ENCODE data around the gene NUP188.

NUP188 gene

DNA sequence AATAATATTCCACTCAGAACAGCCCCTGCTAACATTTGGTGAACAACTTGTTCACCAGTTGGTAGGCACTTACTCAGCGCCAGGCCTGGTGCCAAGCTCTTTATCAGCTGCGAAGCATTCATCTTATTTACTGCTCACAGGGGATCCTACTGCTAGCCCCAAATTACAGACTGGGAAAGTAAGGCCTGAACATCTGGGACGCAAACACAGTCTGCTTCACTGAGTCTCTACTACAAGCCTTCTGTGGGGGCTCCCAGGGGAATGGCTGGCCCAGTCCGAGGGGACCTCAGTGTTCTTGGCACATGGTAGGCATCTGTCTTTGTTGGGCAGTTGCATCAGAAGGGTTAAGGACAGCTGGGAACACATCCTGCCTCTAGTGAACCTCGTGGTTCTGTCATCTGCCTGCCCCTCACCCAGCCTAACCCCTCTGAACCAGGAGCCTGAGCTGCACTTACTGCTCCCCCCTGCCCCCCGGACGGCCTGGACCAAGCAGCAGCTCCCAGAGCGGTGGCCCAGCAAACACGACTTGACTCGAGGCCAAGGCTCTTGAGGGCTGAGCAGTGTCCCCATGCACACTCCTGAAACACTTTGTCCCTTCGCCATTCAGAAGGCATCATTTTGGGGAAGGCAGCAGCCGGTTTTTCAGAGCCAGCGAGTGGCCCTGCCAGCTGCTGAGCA lies 27.0 kb upstream of the NUP188 start, which contains the start of gene PHYHD1:
TSS of gene PHYHD1 (plus strand) at position 602 of the 678 bp plus-strand sequence. CDS start 1,342 bp downstream, outside the sequence.
- peak within 1 kb of the TSS; percentile 94 for H3K27ac ChIP-seq (ENCODE audit: low read depth, low read length)
- H3K27me3 ChIP-seq (ENCODE audit: control insufficient read depth, low read length) = no peaks in the 10 kb centered on the region
- H3K36me3 ChIP-seq (ENCODE audit: control insufficient read depth, low read length) = peaks cover 20% of the 10 kb centered on the region

DNA sequence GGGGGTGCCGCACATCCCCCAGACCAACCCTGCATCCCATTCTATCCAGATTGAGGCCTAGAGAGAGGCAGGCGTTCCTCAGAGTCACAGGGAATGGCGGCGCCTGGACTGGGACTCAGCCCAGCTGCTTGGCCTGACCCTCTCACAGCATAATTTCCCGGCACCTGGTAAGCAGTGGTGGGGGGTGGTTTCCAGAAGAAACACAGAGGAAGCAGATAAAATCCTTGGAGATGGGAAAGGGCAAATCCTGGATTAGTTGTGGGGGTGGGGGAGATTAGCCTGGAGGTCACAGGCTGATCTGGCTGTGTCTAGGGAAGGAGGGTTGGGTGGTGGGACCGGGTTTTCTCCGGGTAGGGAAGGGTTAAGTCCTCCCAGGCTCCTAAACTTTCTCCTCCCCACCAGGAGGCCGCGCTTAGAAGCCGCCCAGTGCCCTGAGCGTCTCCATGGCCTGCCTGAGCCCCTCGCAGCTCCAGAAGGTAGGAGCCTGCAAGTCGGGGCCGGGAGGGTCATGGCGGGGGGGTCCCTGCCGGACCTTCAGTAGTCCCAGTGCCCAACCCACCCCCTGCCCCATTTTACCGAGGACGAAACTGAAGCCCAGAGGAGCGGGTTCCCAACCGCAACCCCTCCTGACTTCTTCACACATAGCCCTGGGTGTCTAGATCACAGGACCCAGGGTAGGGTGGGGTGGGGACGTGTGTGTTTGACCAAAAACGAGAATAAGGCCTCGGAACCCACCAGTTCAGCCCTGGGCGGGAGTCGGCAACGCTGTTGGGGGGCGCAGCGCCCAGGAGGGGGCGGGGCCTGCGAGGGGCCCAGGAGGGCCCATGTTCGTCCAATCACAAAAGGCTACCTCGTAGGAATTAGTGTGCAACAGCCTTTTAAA lies 25.4 kb upstream of the NUP188 start:
- Histone ChIP-seq H3K9me3 (ENCODE audit: control insufficient read depth, insufficient read depth, low read length) (no peaks in the 10 kb centered on the region), H3K27ac (ENCODE audit: low read depth, low read length) (peak overlapping the region; percentile 94), H4K20me1 (ENCODE audit: control insufficient read depth, insufficient read depth, low read depth, low read length) (no peaks in the 10 kb centered on the region), H3K79me2 (ENCODE audit: control insufficient read depth, low read length) (peaks cover 6% of the 10 kb centered on the region; the same call in 1 of the 2 replicates), H3K4me3 (ENCODE audit: low read length) (peak overlapping the region; percentile 77), H3K27me3 (ENCODE audit: control insufficient read depth, low read length) (no peaks in the 10 kb centered on the region), H3K4me1 (ENCODE audit: control insufficient read depth, low read length) (peaks cover 17% of the 10 kb centered on the region), H3K9me2 (replicated peaks; ENCODE audit: control insufficient read depth, low read length) (no peaks in the 10 kb centered on the region), H3F3A (ENCODE audit: control insufficient read depth, insufficient read depth) (peaks cover 4% of the 10 kb centered on the region; the same call in 1 of the 2 replicates), H3K36me3 (ENCODE audit: control insufficient read depth, low read length) (peaks cover 15% of the 10 kb centered on the region), H3K4me2 (ENCODE audit: low read length) (peak overlapping the region; percentile 91)
- TF ChIP-seq, protein P1, sequence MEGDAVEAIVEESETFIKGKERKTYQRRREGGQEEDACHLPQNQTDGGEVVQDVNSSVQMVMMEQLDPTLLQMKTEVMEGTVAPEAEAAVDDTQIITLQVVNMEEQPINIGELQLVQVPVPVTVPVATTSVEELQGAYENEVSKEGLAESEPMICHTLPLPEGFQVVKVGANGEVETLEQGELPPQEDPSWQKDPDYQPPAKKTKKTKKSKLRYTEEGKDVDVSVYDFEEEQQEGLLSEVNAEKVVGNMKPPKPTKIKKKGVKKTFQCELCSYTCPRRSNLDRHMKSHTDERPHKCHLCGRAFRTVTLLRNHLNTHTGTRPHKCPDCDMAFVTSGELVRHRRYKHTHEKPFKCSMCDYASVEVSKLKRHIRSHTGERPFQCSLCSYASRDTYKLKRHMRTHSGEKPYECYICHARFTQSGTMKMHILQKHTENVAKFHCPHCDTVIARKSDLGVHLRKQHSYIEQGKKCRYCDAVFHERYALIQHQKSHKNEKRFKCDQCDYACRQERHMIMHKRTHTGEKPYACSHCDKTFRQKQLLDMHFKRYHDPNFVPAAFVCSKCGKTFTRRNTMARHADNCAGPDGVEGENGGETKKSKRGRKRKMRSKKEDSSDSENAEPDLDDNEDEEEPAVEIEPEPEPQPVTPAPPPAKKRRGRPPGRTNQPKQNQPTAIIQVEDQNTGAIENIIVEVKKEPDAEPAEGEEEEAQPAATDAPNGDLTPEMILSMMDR (IDR thresholded peaks at IDR 0.05; ENCODE audit: low read depth, low read length, poor library complexity, severe bottlenecking) = no peak
- TF ChIP-seq EZH2phosphoT487 (IDR thresholded peaks at IDR 0.05; ENCODE audit: borderline replicate concordance, low read length) = no peak

More for the DNA sequence above, 27.0 kb upstream of the NUP188 start, which contains the start of gene PHYHD1:
- Histone ChIP-seq H3K79me2 (ENCODE audit: control insufficient read depth, low read length) (peaks cover 6% of the 10 kb centered on the region; the same call in 1 of the 2 replicates), H3K9me3 (ENCODE audit: control insufficient read depth, insufficient read depth, low read length) (no peaks in the 10 kb centered on the region), H3F3A (ENCODE audit: control insufficient read depth, insufficient read depth) (peaks cover 5% of the 10 kb centered on the region; the same call in 1 of the 2 replicates), H3K4me3 (ENCODE audit: low read length) (peak within 1 kb of the TSS; percentile 77), H4K20me1 (ENCODE audit: control insufficient read depth, insufficient read depth, low read depth, low read length) (no peaks in the 10 kb centered on the region), H3K4me2 (ENCODE audit: low read length) (peak within 1 kb of the TSS; percentile 91), H3K4me1 (ENCODE audit: control insufficient read depth, low read length) (peaks cover 17% of the 10 kb centered on the region), H3K9me2 (replicated peaks; ENCODE audit: control insufficient read depth, low read length) (no peaks in the 10 kb centered on the region)
- no peak for TF ChIP-seq EZH2phosphoT487 (IDR thresholded peaks at IDR 0.05; ENCODE audit: borderline replicate concordance, low read length)

DNA sequence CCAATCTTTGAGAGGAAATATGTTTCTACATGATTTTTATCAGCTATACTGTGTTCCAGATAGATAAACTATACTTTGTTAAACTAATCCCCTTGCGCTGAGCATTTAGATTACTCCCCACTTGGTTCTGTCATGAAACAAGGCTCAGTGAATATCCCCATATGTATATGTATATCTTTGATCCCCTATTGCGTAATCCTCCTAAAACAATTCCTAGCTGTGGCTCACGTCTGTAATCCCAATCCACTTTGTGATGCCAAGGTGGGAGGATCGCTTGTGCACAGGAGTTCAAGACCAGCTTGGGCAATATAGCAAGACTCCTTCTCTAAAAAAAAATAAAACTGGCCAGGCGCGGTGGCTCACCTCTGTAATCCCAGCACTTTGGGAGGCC lies 24.0 kb upstream of the NUP188 start:
- no peaks in the 10 kb centered on the region for H3K27me3 ChIP-seq (ENCODE audit: control insufficient read depth, low read length)
- no peak overlapping the region for H3K4me3 ChIP-seq (ENCODE audit: low read length)
- peaks cover 3% of the 10 kb centered on the region; the same call in 1 of the 2 replicates for H3F3A ChIP-seq (ENCODE audit: control insufficient read depth, insufficient read depth)
- peaks cover 23% of the 10 kb centered on the region for H3K4me1 ChIP-seq (ENCODE audit: control insufficient read depth, low read length)
- no peaks in the 10 kb centered on the region for H4K20me1 ChIP-seq (ENCODE audit: control insufficient read depth, insufficient read depth, low read depth, low read length)
- H3K4me2 ChIP-seq (ENCODE audit: low read length) = no peak overlapping the region
- peaks cover 6% of the 10 kb centered on the region; the same call in 1 of the 2 replicates for H3K79me2 ChIP-seq (ENCODE audit: control insufficient read depth, low read length)
- H3K27ac ChIP-seq (ENCODE audit: low read depth, low read length) = no peak overlapping the region
- H3K9me3 ChIP-seq (ENCODE audit: control insufficient read depth, insufficient read depth, low read length) = no peaks in the 10 kb centered on the region
- H3K9me2 ChIP-seq (replicated peaks; ENCODE audit: control insufficient read depth, low read length) = no peaks in the 10 kb centered on the region
- H3K36me3 ChIP-seq (ENCODE audit: control insufficient read depth, low read length) = peaks cover 6% of the 10 kb centered on the region
- no peak for TF ChIP-seq EZH2phosphoT487 (IDR thresholded peaks at IDR 0.05; ENCODE audit: borderline replicate concordance, low read length)
- TF ChIP-seq, protein P1 (IDR thresholded peaks at IDR 0.05; ENCODE audit: low read depth, low read length, poor library complexity, severe bottlenecking) = no peak

Measured in DOHH2 (cell line).